Iris pigment epithelial cell (primary cell): ENCODE measurements around the gene REPIN1.
"Not testable (repeated sequence)": the region's sequence is repeated elsewhere in the genome, so short reads cannot be mapped to it uniquely, and the experiment has no call there.

Experiments
- DNase-seq: peaks from one replicate; pipeline ENCODE4 v3.0.0-alpha.2; 2011; ENCODE audit warnings: low read depth

The REPIN1 gene

DNA sequence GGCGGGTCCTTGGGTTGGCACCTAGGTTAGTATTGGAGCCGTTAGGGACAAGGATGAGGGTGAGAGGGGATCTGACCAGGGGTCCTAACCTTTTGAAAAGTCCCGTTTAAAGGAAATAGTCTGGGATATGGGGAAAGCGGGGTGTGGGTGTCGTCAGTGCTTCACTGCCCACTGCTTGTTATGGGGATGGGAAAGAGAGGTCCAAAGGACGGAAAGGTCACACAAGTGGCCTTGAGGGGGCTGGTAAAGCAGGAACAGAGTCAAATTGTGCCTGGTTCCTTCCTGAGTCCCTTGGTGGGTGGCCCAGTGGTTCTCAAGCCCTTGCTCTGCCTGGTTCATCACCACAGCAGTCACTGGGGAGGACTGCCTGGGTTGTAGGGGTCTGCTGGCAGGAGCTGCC, 7.9 kb downstream of the REPIN1 start:
- no peak for DNase-seq

DNA sequence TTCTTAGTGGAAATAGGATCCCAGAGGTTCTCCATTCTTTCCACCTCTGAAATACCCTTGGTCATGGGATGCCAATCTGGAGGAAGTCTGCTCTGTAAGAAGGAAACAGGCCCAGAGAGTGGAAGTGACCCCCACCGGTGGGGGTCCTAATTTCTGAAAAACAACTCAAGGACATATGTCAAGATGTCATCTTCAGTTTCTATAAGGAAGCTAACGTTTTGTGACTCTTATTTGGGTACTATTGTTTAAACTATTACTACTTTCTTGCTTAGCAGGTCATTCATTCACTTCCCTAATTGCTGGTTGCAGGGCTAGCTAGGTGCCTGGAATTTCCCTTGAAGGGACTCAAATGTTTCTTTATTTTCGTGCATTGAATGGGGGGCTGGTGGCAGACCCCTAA, 8.6 kb downstream of the REPIN1 start:
- no peak for DNase-seq

DNA sequence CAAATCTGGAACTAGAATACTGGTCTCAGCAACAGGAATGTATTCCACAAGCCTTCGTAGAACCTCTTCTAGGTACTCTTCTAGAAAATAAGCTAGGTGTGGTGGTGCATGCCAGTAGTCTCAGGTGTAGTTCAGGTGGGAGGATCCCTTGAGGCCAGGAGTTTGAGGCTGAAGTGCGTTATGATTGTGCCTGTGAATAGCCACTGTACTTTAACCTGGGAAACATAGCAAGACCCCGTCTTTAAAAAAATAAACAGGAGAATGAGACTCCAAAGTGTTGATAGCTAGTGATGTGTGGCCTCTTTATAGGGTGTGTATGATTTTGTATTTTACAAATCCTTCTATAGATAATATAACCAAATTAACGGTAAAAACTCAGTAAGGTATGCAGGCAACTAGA, 9.0 kb downstream of the REPIN1 start:
- no peak for DNase-seq

- peak; percentile 63 for DNase-seq
Measured at GRCh38 chr7:150378115-150378852, 9.7 kb downstream of the REPIN1 start.

DNA sequence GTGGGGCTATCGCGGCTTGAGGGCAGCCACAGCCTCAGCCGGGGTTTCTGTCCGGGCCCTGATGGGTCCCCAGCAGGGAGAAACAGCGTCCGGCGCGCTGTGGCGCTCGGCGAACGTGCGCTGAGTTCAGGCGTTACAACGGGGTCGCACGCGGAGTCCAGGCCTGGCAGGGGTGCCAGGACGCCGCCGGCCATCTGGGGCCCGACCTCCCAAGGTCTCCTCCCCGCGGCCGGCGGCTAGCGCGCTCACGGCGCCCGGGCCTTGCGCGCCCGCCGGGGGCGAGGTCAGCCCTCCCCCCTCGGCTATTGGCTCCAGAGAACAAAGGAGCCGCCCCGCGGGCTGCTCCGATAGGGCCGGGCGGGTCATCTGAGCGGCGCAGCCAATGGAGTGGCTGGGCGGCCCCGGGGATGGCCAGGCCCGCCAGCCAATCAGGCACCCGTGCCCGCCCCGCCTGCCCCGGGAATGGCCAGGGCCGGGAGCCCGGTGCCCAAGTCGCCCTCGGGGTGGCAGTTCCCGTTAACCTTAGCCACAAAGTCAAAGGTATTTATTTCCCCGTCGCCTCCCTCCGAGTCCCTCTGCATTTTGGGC, 10.3 kb downstream of the REPIN1 start, which contains the start of gene ZNF775:
Gene ZNF775, plus strand, starts transcription at position 478 of the 588 bp plus-strand sequence. CDS start 9,141 bp downstream, outside the sequence.
- peak; percentile 93 for DNase-seq

DNA sequence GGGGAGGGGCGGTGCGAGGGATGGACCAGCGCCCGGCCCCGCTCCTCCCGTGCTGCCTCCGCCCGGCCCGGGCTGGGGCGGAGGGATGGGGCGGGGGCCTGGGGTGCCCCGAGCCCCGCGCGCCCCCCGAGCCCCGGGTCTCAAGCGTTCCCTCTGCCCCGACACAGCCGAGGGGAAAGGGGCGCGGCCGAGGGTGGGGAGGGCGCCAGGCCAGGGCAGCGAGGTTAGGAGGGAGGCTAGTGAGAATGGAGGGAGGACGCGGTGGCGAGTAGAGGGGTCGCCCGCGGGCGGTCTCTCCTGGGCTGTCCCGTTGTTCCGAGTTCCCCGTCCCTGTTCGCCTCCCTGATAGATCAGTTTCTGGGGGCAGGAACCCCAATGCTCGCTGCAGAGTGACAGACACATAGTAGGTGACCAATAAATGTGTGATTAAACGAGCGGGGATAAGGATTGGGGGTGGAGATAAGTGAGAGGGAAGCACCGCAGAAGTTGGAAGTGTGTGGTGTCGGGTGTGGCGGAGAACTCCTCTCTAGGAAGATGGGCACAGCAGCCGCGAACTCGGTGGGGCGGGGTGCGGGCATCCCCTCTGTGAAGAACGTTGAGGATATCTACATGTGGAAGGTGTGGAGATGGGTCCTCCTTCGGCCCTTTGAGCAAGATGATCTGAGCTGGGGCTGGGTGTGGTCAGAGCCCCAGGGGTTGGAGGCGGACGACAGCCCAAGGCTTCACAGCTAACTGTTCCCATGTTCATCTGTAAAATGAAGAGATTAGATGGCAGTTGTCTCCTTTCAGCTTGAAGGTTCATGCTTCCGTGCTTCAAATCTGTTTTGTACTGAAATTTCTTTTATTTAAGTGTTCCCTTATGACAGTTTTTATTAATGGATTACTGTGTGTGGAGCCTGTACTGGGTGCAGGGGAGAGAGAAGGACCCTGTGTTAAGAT, 11.1 kb downstream of the REPIN1 start:
- DNase-seq: peak; percentile 26

DNA sequence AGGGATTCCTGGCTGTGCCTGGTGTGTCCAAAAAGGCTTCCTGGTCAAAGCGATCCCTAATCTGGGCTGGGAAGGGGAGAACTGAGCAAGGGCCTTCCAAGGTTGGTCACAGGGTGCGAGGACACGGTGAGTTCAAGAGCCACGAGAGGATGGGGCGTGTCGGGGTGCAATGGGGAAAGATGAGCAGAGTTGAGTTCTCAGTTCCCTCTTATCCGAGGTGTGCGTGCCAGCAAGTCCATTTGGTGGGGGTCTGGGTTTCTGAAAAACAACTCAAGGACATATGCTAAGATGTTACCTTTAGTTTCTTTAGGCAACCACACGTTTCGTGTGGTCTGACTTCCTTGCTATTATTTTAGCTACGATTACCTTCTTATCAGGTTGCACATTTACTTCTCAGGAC, 11.8 kb downstream of the REPIN1 start:
- DNase-seq: no peak

DNA sequence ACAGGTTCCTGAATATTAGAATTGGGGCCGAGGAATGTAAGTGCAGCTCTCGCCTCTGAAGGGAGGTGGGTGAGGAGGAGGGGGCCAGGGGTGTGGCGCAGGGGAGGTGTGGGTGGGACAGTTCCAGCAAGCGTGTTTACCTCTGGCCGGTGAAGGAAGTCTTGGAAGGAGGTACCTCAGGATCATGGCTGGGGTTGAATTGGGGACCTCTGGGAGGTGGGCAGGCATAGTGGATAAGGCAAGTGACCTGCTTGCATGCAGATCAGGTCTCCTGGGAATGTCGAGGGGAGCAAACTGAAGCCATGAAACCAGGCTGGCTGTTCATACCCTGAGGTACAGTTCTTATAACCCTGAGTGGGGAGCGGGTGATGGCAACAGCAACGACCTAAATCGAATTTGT, 12.5 kb downstream of the REPIN1 start:
- DNase-seq: no peak

DNA sequence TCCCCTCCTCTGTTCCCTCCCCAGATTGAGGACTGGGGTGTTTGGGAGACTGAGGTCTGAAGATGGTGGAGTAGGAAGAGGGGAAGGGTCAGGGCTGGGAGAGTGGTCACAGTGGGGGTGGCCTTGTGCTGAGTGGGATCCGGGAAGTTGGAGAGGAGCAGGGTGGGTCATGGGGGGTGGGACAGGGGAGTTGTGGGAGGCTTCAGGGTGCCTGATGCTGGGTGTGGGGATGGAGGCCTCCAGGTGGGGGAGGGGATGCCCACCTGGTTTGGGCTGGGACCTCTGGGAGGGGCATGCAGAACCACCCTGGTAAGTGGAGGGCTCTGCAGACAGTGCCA, 13.1 kb downstream of the REPIN1 start:
- no peak for DNase-seq

GRCh38 chr7:150382123-150382843, 13.7 kb downstream of the REPIN1 start:
- DNase-seq: no peak

GRCh38 chr7:150382844-150383225, 14.2 kb downstream of the REPIN1 start:
- no peak for DNase-seq

- no peak for DNase-seq
Measured at GRCh38 chr7:150383710-150384397, 15.2 kb downstream of the REPIN1 start.

DNA sequence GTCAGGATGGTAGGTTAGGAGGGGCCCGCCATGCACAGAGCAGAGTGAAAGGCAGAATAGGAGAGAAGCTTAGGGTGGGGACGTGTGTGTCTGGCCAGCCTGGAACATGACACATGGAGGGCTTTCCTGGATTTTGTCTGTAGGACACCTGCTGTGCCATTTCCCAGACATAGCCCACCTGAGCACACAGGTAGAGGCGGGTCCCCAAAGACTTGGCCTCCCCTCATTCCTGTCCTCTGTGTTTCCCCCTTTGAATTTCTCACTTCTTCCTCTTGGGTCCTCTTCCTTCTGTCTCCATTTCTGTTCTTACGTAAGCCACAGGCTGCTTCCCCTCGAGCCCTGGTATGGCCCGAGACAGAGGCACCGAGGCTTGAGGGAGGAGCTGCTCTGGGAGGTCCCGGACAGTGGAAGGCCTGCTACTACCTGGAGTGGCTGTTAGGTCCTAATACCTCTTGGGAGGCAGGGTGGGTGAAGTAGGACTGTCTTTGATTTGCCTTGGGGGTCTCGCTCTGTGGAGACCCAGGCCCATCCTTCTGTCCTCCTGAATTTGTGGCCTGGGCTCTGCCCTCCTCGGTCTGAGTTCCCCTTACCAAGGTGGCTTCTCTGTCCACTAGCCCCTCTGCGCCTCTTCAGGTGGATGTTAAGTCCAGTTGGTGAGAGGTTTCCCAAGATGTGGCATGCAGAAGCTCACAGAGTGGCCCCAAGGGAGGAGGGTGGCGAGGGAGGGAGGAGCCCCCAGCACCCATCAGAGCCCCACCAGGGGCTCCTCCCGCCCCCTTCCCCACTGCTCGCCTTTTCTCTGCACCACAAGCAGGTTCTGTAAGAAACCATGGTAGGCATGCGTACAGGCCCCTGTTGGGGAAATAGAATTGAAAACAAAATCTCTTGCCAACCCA, 16.0 kb downstream of the REPIN1 start:
- no peak for DNase-seq

DNA sequence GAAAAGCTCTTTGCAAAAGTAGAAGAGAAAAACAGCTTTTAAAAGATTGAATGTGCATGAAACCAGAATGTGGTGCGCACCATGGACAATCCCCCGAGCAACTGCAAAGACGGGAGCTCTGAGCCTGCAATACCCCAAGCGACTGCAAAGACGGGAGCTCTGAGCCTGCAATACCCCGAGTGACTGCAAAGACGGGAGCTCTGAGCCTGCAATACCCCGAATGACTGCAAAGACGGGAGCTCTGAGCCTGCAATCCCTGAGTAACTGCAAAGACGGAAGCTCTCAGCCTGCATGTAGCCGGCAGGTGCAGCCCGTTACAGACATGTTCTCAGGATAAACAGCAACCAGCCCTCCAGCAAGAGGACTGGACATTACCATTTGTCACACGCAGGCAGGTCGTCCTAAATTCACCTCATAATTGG, 16.7 kb downstream of the REPIN1 start:
- DNase-seq: no peak

DNA sequence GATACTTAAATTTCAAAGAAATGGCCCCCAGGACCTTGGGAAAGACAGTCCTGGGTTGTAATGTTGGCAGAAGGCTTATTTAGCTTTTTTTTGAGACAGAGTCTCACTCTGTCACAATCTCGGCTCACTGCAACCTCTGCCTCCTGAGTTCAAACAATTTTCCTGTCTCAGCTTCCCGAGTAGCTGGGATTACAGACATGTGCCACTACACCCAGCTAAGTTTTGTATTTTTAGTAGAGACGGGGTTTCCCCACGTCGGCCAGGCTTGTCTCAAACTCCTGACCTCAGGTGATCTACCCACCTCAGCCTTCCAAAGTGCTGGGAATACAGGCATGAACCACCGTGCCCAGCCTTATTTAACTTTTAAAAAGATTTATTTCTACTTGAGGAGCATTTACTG, 17.3 kb downstream of the REPIN1 start:
- DNase-seq: not testable (repeated sequence)

DNA sequence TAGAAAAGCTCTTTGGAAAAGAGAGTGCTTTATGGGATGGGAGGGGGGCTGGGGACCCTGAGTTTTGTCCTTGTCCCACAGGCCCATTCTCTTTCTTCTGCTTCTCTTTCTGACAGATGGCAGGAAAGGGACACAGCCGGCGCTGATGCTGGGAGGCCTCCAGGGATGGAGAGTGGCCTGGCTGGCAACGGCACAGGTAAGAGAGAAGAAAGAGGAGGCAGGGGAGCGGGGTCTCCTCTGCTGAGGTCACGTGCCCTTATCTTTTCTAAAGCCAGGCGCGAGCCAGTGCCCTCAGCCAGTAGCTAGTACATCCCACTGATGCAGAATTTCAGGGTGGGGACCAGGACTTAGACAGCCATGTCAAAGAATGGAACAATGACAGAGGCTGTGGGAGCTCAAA, 19.7 kb downstream of the REPIN1 start:
- no peak for DNase-seq

- DNase-seq: peak; percentile 43
Measured at GRCh38 chr7:150388709-150389531, 20.3 kb downstream of the REPIN1 start.

- no peak for DNase-seq
Measured at GRCh38 chr7:150389532-150389816, 20.9 kb downstream of the REPIN1 start.

DNA sequence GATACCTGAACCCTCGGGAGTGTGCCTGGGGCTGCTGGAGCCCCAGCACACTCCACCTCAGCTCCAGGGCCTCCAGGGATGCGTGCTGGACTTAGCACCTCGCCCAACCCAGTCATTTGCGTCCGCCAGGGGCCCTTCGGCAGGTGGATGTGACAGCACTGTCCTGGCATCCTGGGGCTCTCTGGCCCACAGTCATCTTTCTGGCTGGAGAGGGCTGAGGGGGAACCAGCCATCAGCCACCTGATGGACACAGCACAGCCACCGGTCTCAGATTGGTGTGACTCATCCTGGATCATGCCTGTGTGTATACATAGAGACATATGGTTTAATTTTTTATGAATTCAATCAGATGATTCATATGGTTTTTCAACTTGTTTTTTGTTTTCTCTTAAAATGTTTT, 21.6 kb downstream of the REPIN1 start:
- peak; percentile 51 for DNase-seq

GRCh38 chr7:150393325-150393724, 24.7 kb downstream of the REPIN1 start:
- no peak for DNase-seq
